ENCODE measurements around the gene RAB15.

DNA sequence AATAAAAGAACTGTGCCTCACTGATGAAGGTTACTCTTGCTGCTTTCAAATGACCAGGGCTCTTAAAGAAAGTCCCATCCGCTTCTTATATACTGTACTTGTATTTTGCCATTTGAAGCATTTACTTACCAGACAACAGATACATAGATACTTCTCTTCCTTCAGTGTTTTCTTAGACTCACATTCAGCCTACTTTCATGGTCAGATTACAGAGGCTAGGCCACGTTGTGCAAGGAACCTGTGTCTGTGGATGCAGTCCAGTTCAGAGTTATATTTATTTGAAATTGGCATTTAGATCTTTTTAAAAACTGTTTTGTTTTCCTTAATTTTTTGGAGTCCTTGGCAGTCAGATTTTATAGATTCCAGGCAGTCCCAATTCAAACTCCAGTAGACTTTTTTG is 51.7 kb downstream of the RAB15 start:
- TF ChIP-seq, protein P1, sequence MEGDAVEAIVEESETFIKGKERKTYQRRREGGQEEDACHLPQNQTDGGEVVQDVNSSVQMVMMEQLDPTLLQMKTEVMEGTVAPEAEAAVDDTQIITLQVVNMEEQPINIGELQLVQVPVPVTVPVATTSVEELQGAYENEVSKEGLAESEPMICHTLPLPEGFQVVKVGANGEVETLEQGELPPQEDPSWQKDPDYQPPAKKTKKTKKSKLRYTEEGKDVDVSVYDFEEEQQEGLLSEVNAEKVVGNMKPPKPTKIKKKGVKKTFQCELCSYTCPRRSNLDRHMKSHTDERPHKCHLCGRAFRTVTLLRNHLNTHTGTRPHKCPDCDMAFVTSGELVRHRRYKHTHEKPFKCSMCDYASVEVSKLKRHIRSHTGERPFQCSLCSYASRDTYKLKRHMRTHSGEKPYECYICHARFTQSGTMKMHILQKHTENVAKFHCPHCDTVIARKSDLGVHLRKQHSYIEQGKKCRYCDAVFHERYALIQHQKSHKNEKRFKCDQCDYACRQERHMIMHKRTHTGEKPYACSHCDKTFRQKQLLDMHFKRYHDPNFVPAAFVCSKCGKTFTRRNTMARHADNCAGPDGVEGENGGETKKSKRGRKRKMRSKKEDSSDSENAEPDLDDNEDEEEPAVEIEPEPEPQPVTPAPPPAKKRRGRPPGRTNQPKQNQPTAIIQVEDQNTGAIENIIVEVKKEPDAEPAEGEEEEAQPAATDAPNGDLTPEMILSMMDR (IDR thresholded peaks at IDR 0.05): no peak
- no peak for TF ChIP-seq POLR2A (IDR thresholded peaks at IDR 0.05)
